ENCODE results near the gene CES4A.

Gene CES4A

DNA sequence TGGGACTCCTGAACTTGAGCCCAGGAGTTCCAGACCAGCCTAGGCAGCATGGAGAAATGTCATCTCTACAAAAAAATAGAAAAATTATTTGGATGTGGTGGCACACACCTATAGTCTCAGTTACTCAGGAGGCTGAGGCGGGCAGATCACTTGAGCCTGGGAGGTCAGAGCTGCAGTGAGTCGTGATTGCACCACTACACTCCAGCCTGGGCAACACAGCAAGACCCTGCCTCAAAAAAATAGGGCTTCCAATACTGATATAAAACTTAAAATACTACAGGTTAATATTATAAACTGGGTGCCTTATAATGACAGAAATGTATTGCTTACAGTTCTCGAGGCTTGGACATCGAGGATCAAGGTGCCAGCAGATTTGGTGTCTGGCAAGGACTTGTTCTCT is 42.5 kb upstream of the CES4A start:
- H3K27ac ChIP-seq: no peak overlapping the region
- no peak for TF ChIP-seq ZFX (IDR thresholded peaks at IDR 0.05; ENCODE audit: borderline replicate concordance)
- TF ChIP-seq, protein P1, sequence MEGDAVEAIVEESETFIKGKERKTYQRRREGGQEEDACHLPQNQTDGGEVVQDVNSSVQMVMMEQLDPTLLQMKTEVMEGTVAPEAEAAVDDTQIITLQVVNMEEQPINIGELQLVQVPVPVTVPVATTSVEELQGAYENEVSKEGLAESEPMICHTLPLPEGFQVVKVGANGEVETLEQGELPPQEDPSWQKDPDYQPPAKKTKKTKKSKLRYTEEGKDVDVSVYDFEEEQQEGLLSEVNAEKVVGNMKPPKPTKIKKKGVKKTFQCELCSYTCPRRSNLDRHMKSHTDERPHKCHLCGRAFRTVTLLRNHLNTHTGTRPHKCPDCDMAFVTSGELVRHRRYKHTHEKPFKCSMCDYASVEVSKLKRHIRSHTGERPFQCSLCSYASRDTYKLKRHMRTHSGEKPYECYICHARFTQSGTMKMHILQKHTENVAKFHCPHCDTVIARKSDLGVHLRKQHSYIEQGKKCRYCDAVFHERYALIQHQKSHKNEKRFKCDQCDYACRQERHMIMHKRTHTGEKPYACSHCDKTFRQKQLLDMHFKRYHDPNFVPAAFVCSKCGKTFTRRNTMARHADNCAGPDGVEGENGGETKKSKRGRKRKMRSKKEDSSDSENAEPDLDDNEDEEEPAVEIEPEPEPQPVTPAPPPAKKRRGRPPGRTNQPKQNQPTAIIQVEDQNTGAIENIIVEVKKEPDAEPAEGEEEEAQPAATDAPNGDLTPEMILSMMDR (IDR thresholded peaks at IDR 0.05): no peak

DNA sequence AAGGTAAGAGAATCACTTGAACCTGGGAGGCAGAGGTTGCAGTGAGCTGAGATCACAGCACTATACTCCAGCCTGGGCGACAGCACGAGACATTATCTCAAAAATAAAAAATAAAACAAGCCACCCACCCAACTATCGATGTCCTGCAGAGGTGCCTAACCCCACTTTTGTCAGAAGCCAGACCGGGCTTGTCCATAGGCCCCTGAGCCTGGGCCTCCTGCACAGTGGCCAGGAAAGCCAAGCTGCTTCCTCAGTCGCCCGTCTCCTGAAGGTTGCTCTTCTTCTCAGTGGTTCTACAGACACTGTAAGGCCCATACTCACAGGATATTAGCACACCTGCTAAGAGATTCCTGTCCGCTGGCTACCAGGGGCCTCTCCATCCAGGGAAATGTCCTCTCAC is 41.8 kb upstream of the CES4A start:
- no peak overlapping the region for H3K27ac ChIP-seq
- TF ChIP-seq, protein P1 (IDR thresholded peaks at IDR 0.05): no peak
- TF ChIP-seq ZFX (IDR thresholded peaks at IDR 0.05; ENCODE audit: borderline replicate concordance): no peak

DNA sequence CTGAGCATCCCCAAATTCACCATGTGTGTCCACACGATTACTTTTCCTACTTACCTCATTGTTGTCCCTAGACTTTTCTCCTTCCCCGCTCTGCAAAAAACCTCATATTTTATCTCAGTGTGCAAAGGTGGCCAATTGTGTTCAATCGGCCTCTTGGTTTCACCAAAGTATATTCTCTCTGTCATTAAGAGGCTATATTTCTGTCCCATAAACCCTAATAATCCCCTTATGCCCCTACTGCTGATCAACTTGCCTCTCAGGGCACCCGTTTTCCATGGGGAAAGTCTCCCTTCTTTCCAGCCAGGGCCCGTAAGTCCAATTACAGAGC is 41.5 kb upstream of the CES4A start:
- no peak overlapping the region for H3K27ac ChIP-seq
- TF ChIP-seq, protein P1 (IDR thresholded peaks at IDR 0.05): no peak
- TF ChIP-seq ZFX (IDR thresholded peaks at IDR 0.05; ENCODE audit: borderline replicate concordance): no peak

DNA sequence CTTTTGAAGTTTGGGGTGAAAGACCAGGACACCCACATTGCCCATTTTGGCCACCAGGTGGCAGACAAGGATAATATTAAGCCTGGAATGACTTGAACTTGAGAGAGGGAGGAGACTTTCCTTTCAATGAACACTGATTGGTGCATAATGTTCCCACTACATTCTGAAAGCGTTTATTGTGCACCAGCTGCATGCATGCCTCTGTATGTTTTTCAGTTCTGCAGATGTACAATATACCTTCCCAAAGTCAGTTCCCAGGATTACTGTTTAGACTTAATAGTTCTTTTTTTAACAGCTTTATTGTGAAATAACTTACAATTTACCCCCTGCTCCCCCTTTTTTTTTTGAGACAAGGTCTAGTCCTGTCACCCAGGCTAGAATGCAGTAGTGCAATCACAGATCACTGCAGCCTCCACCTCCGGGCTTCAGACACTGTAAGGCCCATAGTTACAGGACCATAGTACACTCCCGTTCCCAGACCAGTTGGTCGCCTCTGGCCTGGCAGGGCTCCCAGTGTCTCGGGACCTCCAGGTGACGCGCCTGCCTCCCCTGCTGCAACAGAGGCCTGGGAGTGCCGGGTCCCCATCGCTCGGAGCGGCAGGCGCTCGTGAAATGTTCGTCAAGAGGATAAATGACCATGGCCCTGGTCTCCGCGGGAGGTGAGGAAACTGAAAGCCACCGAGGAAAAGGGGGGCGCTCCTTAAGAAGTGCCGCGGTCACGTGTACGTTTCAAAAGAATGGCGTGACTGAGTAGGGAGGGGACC is 40.9 kb upstream of the CES4A start:
- no peak for TF ChIP-seq ZFX (IDR thresholded peaks at IDR 0.05; ENCODE audit: borderline replicate concordance)
- TF ChIP-seq, protein P1 (IDR thresholded peaks at IDR 0.05): peak; percentile 86
- no peak overlapping the region for H3K27ac ChIP-seq

DNA sequence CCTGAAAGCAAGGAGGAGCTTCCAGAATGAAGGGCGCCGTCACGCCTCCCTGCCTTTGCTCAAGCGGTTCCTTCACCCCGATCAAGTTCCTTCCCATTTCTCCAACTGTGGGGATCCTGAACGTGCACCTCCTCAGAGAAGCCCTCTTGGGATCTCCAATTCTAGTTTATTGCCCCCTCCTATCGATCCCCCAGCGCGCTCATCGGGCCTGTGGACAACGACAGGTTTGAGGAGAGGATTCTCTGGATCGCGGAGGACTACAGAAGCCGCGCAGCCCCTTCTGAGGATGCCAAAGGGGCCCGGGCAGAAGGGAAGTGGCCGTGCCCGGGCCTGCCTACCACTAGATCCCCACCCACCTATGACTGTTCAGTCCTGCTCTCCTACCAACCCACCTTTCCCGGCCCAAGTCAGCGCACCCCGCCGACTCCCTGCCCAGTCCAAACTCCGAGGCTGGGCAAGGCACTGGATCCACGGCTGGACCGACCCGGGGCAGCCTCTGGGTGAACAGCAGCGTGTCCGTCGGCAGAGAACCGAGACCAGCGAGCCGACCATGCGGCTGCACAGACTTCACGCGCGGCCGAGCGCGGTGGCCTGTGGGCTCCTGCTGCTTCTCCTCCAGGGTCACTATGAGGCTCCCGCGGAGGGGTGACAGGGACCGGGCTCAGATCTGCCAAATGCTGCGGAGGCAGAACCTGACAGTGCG is 40.1 kb upstream of the CES4A start:
- no peak overlapping the region for H3K27ac ChIP-seq
- TF ChIP-seq, protein P1 (IDR thresholded peaks at IDR 0.05): no peak
- no peak for TF ChIP-seq ZFX (IDR thresholded peaks at IDR 0.05; ENCODE audit: borderline replicate concordance)

DNA sequence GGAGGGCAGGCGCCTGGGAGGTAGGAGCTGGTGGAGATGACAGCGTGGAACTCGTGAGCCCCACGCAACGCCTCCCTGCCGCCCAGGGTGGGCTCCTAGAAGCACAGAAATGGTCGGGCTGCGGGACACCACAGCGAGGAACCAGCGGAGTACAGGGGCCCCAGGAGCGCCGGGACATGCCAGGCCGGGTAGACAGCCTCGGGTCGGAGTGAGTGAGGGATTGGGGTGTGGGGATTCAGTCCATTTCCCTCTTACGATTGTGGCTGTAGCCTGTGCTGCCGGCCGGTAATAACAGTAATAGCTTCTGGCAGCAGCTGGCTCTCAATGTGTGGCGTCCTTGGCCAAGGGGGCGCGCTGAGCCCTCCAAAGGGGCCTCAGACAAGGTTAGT is 39.6 kb upstream of the CES4A start:
- no peak for TF ChIP-seq ZFX (IDR thresholded peaks at IDR 0.05; ENCODE audit: borderline replicate concordance)
- TF ChIP-seq, protein P1 (IDR thresholded peaks at IDR 0.05): no peak
- H3K27ac ChIP-seq: no peak overlapping the region

DNA sequence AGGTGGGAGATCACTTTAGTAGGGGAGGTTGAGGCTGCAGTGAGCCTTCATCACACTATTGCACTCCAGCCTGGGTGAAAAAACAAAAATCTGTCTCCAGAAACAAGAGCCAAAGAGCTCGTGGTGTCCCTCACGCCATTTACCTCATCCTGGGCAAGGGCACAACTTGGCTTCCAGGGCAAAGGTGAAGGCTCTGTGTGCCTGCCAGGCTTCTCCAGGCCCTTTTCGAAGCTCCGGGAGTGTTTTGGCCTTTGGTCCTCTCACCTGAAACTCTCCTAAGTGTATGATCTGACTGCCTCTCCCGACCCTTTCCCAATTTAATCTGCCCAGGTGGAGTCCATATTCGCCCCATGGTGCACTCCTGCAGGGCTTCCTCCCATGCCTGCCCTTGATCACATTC is 38.9 kb upstream of the CES4A start:
- no peak overlapping the region for H3K27ac ChIP-seq
- TF ChIP-seq ZFX (IDR thresholded peaks at IDR 0.05; ENCODE audit: borderline replicate concordance): no peak
- TF ChIP-seq, protein P1 (IDR thresholded peaks at IDR 0.05): no peak
